Stimulated activated CD4-positive, alpha-beta T cell treated with anti-CD3 and anti-CD28 coated beads, TNF-alpha, amount 100 ng/mL, for 24 hours (primary cell): Measurements from ENCODE around the gene JOSD1.

Source experiments
- DNase-seq, 3 experiments: peaks; one replicate each; pipeline ENCODE4 v3.0.0-alpha.2; 2020; ENCODE audit warnings: low read depth in 3 of 3

JOSD1 gene

GRCh38 chr22:38713921-38714320 lies 13.2 kb upstream of the JOSD1 start:
- DNase-seq: no peak

- no peak for DNase-seq
Measured at GRCh38 chr22:38712486-38713207, 11.9 kb upstream of the JOSD1 start.

GRCh38 chr22:38710866-38711265 lies 10.1 kb upstream of the JOSD1 start:
- DNase-seq: no peak

GRCh38 chr22:38710351-38710750 lies 9.6 kb upstream of the JOSD1 start:
- no peak for DNase-seq

- no peak for DNase-seq
Measured at GRCh38 chr22:38709306-38709705, 8.6 kb upstream of the JOSD1 start.

GRCh38 chr22:38707984-38708383 lies 7.2 kb upstream of the JOSD1 start:
- no peak for DNase-seq

- DNase-seq: no peak
Measured at GRCh38 chr22:38707346-38707745, 6.6 kb upstream of the JOSD1 start.

GRCh38 chr22:38706901-38707195 lies 6.1 kb upstream of the JOSD1 start:
- no peak for DNase-seq

GRCh38 chr22:38706101-38706900 lies 5.6 kb upstream of the JOSD1 start:
- DNase-seq: peak in 2 of 3 experiments; percentile 9 to 26

GRCh38 chr22:38705235-38706100 lies 4.7 kb upstream of the JOSD1 start, which contains the start of gene GTPBP1:
TSS of gene GTPBP1 (plus strand) at chr22:38705944. CDS start at chr22:38705956, 12 bp downstream.
- DNase-seq: peak; percentile 92 to 98 (median 94)

GRCh38 chr22:38704654-38705234 lies 4.0 kb upstream of the JOSD1 start:
- no peak for DNase-seq

- DNase-seq: no peak
Measured at GRCh38 chr22:38700270-38700788, 414 bp downstream of the JOSD1 start.

- DNase-seq: no peak
Measured at GRCh38 chr22:38699784-38700183, 959 bp downstream of the JOSD1 start.

GRCh38 chr22:38699143-38699542 lies 1.6 kb downstream of the JOSD1 start:
- no peak for DNase-seq

- DNase-seq: no peak
Measured at GRCh38 chr22:38698407-38699094, 2.2 kb downstream of the JOSD1 start.

- DNase-seq: no peak
Measured at GRCh38 chr22:38697425-38698089, 3.2 kb downstream of the JOSD1 start.

GRCh38 chr22:38696606-38697424 lies 3.9 kb downstream of the JOSD1 start:
- peak in 2 of 3 experiments; percentile 21 to 36 for DNase-seq

GRCh38 chr22:38694940-38695339 lies 5.8 kb downstream of the JOSD1 start:
- DNase-seq: no peak

GRCh38 chr22:38694049-38694448 lies 6.7 kb downstream of the JOSD1 start:
- no peak for DNase-seq

GRCh38 chr22:38689651-38690050 lies 11.1 kb downstream of the JOSD1 start:
- no peak for DNase-seq
